CD4-positive, alpha-beta T cell treated with Interleukin-2 at 100 ng/mL for 4 hours (primary cell): ENCODE data around the gene SCP2.
"Not testable (repeated sequence)": the region's sequence is repeated elsewhere in the genome, so short reads cannot be mapped to it uniquely, and the experiment has no call there.

Source experiments
- DNase-seq: peaks from one replicate; pipeline ENCODE4 v3.0.0-alpha.2; 2020; ENCODE audit warnings: low spot score

SCP2 gene

GRCh38 chr1:52916241-52916975, 10.7 kb upstream of the SCP2 start:
- DNase-seq: no peak

GRCh38 chr1:52917156-52917555, 9.9 kb upstream of the SCP2 start:
- DNase-seq: no peak

- no peak for DNase-seq
Observed at GRCh38 chr1:52917581-52917980, 9.5 kb upstream of the SCP2 start.

GRCh38 chr1:52918201-52918600, 8.9 kb upstream of the SCP2 start:
- DNase-seq: no peak

- DNase-seq: peak; percentile 31
Observed at GRCh38 chr1:52919051-52919722, 7.9 kb upstream of the SCP2 start.

- DNase-seq: no peak
Observed at GRCh38 chr1:52919723-52920483, 7.2 kb upstream of the SCP2 start.

GRCh38 chr1:52920791-52921291, 6.2 kb upstream of the SCP2 start:
- no peak for DNase-seq

- DNase-seq: no peak
Observed at GRCh38 chr1:52925571-52926005, 1.5 kb upstream of the SCP2 start.

GRCh38 chr1:52926864-52927211, 238 bp upstream of the SCP2 start:
- no peak for DNase-seq

GRCh38 chr1:52928015-52928404, 934 bp downstream of the SCP2 start:
- no peak for DNase-seq

GRCh38 chr1:52929019-52929418, 1.9 kb downstream of the SCP2 start:
- DNase-seq: no peak

GRCh38 chr1:52937433-52938182, 10.5 kb downstream of the SCP2 start:
- no peak for DNase-seq

GRCh38 chr1:52938183-52938451, 11.0 kb downstream of the SCP2 start:
- no peak for DNase-seq

GRCh38 chr1:52943876-52944416, 16.9 kb downstream of the SCP2 start:
- no peak for DNase-seq

GRCh38 chr1:52944566-52944965, 17.5 kb downstream of the SCP2 start:
- no peak for DNase-seq

GRCh38 chr1:52947490-52947889, 20.4 kb downstream of the SCP2 start:
- DNase-seq: no peak

GRCh38 chr1:52949602-52950001, 22.5 kb downstream of the SCP2 start:
- not testable (repeated sequence) for DNase-seq

- no peak for DNase-seq
Observed at GRCh38 chr1:52952112-52952511, 25.0 kb downstream of the SCP2 start.

GRCh38 chr1:52955129-52955970, 28.3 kb downstream of the SCP2 start:
- no peak for DNase-seq

GRCh38 chr1:52963101-52963500, 36.0 kb downstream of the SCP2 start:
- no peak for DNase-seq

- no peak for DNase-seq
Observed at GRCh38 chr1:52967666-52968065, 40.6 kb downstream of the SCP2 start.
